GM13976 (cell line): ENCODE results near the gene MICAL3.
A peak's percentile ranks its signal among the peaks of the same experiment; 100 is the strongest.

Experiments
- DNase-seq: peaks from one replicate; pipeline ENCODE4 v3.0.0; 2012; ENCODE audit warnings: low spot score
- in situ Hi-C: fragments of 300-500 bp; cut with MboI; formaldehyde crosslinking; loops from one replicate; pipeline ENCODE4 v1.12.0; 2022; ENCODE audit warnings: low sequenced_read_pairs, mixed read lengths, inconsistent platforms; ENCODE audit not compliant: unreplicated experiment
- TF ChIP-seq, protein P1 (sequence below): IDR thresholded peaks from 2 replicates; pipeline ENCODE4 v1.5.1; 2012; ENCODE audit warnings: borderline replicate concordance, mild to moderate bottlenecking; ENCODE audit not compliant: insufficient read depth; ENCODE audit errors: extremely low read depth, missing control alignments, control extremely low read depth

MICAL3 gene

DNA sequence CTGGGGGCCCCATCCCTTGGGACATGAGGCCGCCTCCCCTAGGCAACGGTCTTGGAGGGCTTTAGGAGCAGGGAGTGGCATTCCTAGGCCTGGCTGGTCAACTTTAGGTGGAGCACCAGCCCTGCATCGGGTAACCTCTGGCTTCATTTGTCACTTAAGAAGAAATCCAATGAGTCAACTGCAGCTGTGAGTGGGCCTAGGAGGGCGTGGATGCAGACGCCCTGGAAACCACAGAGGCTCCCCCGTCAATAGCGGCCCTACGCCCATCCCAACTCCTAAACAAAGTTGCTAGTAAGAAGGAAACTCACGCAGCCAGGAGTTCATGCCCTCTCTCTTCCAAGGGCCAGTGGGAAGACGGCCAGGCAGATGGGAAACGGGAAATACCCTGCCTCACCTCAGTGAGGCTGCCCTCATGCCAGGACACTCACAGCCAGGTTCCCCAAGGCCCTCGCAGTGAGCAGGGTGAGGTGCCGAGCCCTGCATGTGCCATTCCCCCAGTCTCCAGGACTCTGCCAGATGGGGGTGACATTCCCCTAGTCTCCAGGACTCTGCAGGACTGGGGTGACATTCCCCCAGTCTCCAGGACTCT is 270.9 kb downstream of the MICAL3 start:
- TF ChIP-seq, protein P1, sequence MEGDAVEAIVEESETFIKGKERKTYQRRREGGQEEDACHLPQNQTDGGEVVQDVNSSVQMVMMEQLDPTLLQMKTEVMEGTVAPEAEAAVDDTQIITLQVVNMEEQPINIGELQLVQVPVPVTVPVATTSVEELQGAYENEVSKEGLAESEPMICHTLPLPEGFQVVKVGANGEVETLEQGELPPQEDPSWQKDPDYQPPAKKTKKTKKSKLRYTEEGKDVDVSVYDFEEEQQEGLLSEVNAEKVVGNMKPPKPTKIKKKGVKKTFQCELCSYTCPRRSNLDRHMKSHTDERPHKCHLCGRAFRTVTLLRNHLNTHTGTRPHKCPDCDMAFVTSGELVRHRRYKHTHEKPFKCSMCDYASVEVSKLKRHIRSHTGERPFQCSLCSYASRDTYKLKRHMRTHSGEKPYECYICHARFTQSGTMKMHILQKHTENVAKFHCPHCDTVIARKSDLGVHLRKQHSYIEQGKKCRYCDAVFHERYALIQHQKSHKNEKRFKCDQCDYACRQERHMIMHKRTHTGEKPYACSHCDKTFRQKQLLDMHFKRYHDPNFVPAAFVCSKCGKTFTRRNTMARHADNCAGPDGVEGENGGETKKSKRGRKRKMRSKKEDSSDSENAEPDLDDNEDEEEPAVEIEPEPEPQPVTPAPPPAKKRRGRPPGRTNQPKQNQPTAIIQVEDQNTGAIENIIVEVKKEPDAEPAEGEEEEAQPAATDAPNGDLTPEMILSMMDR: no peak
- in situ Hi-C loops: loop anchor here (10.0 kb wide), 1 partner anchor 59 kb away; no protein-coding TSS in a partner anchor
- peak; percentile 32 for DNase-seq

DNA sequence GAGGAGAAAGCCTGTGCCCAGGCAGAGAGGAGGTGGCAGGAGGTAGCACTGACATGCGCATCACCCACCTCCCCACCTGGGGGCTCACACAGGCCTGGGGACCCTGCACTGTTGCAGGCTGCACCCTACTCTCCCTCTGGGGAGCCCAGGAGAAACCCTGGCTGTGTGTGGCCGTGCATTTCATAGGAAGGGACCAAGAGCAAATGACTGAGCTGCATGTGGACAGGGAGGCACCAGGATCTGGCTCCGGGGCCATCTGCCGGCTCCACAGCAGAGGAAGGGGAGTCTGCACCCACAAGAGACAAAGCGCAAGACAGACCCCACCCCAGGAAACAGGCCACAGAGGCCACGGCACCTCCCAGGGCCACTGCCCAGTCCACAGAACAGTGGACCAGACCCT is 272.8 kb downstream of the MICAL3 start:
- TF ChIP-seq, protein P1: no peak
- in situ Hi-C loops: loop anchor here (10.0 kb wide), 1 partner anchor 57 kb away; no protein-coding TSS in a partner anchor
- no peak for DNase-seq

DNA sequence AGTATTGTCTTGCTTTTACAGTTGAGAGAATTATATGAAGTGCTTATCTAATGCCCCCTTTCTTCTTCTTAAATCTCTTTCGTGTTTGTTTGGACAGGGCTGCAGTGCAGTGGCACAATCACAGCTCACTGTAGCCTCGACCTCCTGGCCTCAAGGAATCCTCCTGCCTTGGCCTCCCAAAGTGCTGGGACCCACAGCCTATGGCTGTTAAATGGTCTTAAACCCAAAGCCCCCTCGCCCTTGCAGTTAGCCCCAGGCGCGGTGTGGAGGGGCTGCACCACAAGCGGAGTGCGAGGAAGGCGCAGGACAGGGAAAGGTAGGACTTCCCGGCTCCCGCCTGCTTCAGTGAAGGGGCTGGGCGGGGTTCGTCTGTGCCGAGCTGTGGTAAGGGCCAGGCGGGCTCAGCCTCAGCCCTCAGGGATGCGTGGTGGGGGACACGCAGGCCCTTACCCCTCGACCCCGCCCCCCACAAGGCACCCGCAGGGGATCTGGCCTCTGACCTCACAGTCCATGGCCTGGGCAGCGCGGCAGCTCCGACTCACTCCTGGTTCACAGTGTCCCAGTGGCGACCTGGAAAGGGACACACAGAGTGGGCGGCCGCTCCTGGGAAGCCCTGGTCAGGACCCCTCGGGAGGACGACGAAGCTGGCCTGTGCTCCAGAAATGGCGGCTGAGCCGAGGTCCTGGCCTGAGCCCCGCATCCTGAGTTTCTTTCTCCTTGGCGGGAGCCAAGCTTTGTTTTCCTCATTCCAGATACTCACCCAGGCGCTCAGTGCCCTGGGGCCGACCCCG is 274.6 kb downstream of the MICAL3 start:
- DNase-seq: no peak
- TF ChIP-seq, protein P1: no peak
- in situ Hi-C loops: loop anchor here (10.0 kb wide), 1 partner anchor 55 kb away; no protein-coding TSS in a partner anchor

DNA sequence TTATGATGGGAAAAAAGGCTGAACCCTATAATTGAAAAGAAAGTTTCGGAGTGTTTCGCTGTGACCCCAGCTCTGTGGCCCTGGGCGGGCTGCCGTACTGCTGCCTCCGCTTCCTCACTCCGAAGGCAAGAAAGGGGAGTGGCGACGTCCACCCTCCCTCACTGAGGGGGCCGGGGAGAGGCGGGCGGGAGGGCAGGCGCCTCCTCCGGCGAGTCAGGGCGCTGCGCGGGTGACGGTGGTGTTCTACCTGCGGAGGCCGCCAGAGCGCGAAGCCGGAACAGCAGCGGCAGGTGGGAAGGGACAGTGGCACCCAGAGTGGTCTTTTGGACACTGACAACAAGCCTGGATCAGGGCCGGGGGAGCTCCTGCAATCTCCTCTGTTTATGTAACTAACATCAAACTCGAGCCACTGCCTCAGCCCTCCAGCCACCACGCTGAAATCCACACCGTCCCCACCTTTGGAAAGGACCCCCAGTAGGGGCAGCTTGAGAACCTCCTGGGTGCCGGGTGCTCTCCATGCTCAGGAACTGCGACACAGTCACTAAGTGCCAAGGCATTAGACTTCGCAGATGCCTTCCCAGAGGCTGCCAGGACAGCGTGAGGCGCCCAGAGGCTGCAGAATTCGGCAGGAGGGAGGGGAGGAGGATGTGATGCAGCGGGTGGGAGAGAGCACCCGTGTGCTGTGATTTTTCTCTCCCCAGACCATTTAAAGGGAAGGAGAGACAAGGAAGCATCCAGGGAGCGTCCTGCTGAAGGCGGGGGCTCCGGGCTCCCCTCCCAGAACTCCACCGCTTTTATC is 275.6 kb downstream of the MICAL3 start:
- TF ChIP-seq, protein P1: no peak
- in situ Hi-C loops: no loop called here
- no peak for DNase-seq

DNA sequence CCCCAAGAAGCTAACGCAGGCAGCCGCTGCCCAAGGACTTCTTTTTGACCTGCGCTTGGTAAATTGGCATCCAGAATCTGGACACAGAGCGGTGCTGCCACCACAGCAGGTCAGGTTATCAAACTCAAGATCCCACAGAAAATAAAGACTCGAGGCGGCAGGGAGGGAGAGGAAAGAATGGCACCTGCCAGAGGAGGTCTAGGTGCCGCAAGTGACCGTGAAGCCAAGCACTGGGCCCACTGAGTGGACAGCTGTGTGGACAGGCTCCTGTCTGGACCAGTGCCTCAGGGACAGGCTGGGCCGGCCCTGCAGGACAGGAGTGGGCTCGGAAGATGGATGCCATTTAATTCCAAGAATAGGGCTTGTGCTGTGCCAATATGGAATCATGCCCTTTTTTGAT is 277.4 kb downstream of the MICAL3 start:
- TF ChIP-seq, protein P1: no peak
- in situ Hi-C loops: no loop called here
- DNase-seq: no peak

DNA sequence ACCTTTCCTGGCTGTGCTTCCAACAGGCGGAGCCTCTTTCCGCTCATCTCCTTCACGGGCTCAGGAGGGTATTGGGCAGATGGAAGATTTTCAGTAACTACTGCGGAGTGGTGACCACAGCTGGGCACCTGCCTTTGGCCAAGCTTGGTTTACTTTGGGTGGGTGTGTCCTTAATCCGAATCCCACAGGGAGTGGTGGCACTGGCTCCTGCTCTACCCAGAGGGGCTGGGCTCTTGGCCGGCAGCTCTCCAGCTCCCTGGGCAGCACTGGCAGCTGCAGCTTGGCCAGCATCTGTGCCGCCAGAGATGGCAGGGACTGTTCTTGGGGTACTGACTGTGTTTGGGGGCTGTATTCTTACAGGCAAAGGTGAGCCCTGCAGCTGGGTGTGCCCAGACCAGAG is 279.9 kb downstream of the MICAL3 start:
- TF ChIP-seq, protein P1: no peak
- in situ Hi-C loops: no loop called here
- DNase-seq: no peak
